Stimulated activated CD4-positive, alpha-beta T cell treated with anti-CD3 and anti-CD28 coated beads, Interleukin-12 subunit alpha, Interleukin-12 subunit beta, amount 100 ng/mL, for 48 hours (primary cell): ENCODE results near the gene LENG1.

ENCODE experiments used
- DNase-seq, 3 donors: peaks; one replicate each; pipeline ENCODE4 v3.0.0-alpha.2; 2020; ENCODE audit warnings: low read depth in 2 of 3, low spot score in 1 of 3

LENG1 gene

DNA sequence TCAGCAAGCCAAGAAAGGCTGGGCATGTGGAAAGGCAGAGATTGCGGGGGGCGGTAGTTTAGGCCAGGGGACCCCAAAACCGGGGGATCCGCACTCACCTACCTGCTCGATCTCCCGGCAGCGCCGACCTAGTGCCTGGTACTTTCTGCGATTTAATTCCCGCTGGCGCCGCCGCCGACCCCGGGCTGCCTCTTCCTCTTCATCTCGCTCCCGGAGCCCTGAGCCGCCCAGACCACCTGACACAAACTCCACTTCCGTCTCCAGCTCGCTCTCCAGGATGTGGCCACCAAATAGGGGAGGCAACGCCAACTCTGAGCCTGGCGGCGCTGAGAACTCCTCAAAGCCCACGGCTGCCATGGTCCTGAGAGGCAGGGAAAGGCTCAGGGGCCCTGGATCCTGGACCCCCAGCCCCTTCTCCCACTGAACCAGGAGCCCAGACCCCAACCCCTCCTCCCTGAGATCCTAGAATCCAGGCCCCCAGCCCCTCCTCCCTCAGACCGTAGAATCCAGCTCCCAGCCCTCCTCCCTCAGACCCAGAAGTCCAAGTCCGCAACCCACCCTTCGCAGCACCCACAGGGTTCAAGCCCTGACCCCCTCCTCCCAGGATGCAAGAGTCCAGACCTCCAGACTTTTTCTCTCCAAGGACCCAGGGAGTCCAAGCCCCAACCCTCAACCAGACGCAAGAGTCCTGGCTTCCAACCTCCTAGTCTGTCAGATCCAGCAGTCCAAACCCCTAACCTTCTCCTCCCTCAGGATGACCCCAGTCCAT lies 45.0 kb downstream of the LENG1 start:
- DNase-seq, result no peak

- no peak for DNase-seq
Measured at GRCh38 chr19:54109651-54110050, 49.9 kb downstream of the LENG1 start.

- no peak for DNase-seq
Measured at GRCh38 chr19:54108496-54108895, 51.0 kb downstream of the LENG1 start.

GRCh38 chr19:54107876-54108490 lies 51.5 kb downstream of the LENG1 start:
- no peak for DNase-seq

DNA sequence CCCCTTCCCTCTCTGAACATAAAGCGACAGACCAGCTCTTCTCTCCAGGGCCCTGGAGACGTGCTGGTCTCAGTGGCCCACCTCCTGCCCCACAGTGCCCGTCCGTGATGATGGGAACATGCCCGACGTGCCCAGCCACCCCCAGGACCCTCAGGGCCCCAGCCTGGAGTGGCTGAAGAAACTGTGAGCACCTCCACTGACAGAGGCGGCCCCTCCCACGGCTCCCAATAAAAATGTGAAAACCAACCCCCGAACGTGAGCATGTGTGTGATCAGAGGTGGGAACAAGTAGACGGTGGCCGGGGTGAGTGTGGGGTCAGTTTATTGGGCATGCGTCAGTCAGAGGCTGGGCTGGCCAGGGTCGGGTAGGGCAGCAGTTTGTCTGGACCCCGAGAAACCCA lies 52.8 kb downstream of the LENG1 start:
- DNase-seq, result no peak

- no peak for DNase-seq
Measured at GRCh38 chr19:54105796-54106195, 53.7 kb downstream of the LENG1 start.
